Measurements from ENCODE around the gene CTCFL.

Gene CTCFL

DNA sequence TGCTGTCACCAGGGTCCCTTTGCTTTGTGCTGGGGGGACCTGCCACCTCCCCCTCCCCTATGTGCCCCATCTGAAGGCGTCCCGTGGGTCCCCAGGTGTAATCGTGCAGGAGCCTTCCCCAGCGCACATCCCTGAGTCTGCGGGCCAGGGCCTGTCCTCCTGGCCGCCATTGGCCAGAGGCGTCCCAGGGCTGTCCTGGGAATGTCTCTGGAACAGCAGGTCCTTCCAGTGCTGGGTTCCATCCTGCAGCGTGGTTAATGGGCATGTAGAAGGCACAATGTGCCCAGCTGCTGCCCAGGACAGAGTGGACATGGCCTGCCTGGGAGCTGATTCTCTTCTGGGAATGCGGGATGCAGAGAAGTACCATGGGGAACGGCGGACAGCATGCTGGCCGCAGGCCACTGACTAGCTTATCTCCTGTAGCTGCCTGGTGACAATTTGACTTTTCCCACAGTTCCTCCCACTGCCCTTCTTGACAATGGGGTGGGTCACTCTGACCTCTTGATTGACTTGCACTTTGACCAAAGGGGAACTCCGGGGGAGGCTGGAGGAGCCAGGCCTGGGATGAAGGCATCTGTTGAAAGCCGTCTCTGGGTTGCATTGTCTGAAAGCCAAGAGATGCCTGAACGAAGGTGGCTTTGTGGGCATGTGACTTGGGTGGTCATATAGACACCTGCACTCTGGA lies 64.0 kb downstream of the CTCFL start:
- no peak for DNase-seq

GRCh38 chr20:57459897-57460296 lies 65.0 kb downstream of the CTCFL start:
- no peak for DNase-seq

DNA sequence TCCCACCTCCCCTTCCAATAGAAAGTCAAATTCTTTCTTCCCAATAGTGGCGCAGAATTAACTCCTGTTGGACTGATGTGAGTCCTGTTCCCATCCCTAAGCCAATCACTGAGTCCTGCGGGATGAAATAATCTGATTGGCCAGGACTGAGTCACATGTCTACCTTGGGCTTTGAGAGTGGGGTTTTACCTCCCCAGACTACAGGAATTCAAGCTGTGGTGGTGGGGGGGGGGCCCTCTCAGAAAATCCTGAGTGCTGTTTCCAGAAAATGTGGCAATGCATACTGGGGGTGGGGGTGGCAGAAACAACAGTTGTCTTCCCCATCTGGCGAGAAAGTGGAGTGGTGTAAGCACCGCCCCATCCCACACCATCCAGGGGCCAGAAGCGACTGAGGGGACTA lies 65.7 kb downstream of the CTCFL start:
- DNase-seq = no peak

GRCh38 chr20:57458400-57459160 lies 66.4 kb downstream of the CTCFL start:
- DNase-seq = no peak

GRCh38 chr20:57457243-57458095 lies 67.5 kb downstream of the CTCFL start:
- DNase-seq = no peak

DNA sequence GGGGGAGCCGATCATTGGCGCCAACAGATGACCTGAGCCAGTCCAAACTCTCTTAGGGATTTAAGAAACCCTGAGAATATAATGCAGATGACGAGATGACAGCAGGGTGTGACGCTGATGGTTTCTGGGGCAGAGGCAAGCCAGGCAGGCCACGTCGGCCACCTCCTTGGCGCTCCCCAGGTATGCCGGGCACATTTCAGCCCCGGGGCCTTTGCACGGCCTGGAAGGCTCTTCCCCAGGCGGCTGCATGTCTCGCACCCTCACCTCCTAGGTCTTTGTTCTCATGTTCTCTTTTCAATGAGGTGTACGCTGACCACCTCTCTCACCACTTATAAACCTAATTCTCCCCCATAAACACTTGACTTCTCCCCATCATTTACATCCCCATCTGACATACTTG lies 68.8 kb downstream of the CTCFL start:
- DNase-seq = no peak

DNA sequence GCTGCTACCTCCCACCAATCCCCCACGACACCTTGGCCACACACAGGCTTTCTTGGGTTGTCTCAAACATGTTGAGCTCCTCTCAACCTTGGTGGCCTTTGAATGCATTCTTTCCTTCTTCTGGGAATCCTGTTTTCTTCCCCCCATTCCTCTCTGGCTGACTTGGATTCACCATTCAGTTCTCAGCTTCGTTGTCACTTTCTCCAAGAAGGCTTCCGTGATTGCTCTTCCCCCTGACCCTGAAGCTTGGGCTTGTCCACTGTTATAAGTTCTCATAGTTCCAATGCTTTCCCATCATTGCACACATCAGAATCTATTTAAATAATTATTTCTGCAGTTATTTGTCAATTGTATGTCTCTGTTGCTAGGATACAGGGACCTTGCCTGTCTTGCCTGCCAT lies 69.6 kb downstream of the CTCFL start:
- DNase-seq = no peak

GRCh38 chr20:57451795-57452661 lies 72.9 kb downstream of the CTCFL start:
- no peak for DNase-seq

GRCh38 chr20:57451431-57451794 lies 73.5 kb downstream of the CTCFL start:
- no peak for DNase-seq

- DNase-seq = no peak
These were observed 74.0 kb downstream of the CTCFL start for GRCh38 chr20:57450931-57451330.

DNA sequence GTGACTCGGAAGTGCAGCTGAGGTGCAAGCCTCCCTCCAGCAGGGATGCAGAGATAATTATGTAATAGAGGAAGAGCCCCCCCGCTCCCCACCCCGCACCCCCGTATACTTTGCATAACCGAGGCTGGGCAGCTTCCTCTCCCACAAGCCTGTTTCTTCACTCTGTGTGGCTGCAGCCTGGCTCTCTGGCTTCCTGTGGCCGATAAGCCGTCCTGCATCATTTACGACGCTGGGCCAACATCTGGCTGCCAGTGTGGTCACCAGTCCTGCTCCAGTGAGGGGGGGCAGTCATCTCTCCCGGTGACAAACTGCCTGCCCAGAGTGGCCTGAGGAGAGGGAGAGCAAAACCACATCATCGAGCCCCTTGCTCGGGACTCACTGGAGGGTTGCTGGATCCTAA lies 74.5 kb downstream of the CTCFL start:
- no peak for DNase-seq

DNA sequence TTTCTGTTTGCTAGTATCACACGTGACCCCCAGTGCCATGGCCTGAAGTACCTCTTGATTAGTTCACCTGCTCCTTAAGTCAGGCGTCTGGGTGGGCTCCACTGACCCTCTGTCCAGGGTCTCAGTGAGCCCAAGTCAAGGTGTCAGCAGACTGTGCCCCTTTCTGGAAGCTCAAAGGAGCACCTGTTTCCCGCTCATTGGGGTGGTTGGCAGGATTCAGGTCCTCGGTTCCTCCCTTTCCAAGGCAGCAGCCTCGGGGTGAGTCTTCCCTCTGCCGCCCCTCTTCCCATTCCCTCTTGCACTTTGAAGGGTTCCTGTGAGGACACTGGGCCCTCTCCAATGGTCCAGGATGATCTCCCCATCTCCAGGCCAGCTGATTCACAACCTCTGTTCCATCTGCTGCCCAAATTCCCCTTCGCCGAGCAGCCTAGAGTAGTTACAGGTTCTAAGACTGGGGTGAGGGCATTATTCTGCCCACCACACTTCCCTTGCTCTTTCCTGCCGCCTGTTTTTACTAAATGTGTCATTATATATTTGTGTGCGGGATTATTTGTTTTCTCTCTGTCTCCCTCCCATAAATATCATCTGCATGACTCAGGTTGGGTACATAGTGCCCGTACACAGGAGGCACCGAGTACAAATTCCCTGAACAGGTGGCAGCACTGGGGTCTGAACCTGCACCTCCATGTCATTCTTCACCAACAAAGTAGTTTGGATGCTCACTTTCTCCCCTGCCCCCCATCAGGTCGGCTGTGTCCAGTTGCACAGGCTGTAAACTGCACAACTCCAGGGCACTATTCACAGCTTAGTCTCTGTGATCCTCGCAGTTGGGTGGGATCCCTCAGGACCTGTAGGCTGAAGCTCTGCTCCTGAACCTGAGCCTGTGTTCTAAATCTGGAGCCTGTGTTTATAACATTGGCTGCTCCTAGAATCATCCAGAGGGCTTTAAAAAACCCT lies 75.3 kb downstream of the CTCFL start:
- no peak for DNase-seq

- DNase-seq = no peak
These were observed 76.1 kb downstream of the CTCFL start for GRCh38 chr20:57448764-57449354.

Measured in NCI-H1417 treated with DMSO at 0.1 percent for 48 hours (cell line).